T-helper 17 cell (primary cell): ENCODE measurements around the gene TMEM145. TPM values are rescaled to one million over a fixed set of nuclear protein-coding genes. Genes with fewer than 3 reads are reported as not detected.

Experiments used
- ATAC-seq: fragments of 150-1000 bp; cut with Tn5 transposase; 2 replicates; pipeline ENCODE4 v1.10.0; 2021; ENCODE audit warnings: mild to moderate bottlenecking, moderate library complexity
- DNase-seq, 3 donors: peaks; one replicate each; pipeline versions ENCODE4 v3.0.0 to v3.0.0-alpha.2; 2020 to 2021
- H3K9me3 ChIP-seq: one replicate; pipeline ENCODE4 v1.7.0; 2013; ENCODE audit warnings: low read length, mild to moderate bottlenecking; ENCODE audit not compliant: control insufficient read depth, poor library complexity, severe bottlenecking
- H3K27ac Mint-ChIP-seq: one replicate; pipeline ENCODE4 v1.8.0; 2022; ENCODE audit warnings: mild to moderate bottlenecking, moderate library complexity, mixed read lengths
- H3K27me3 Mint-ChIP-seq: one replicate; pipeline ENCODE4 v1.8.0; 2022; ENCODE audit warnings: mixed read lengths
- H3K36me3 Mint-ChIP-seq: one replicate; pipeline ENCODE4 v1.8.0; 2022; ENCODE audit warnings: low read depth, mixed read lengths
- H3K4me1 Mint-ChIP-seq: one replicate; pipeline ENCODE4 v1.8.0; 2022; ENCODE audit warnings: mild to moderate bottlenecking, mixed read lengths
- H3K4me3 Mint-ChIP-seq: one replicate; pipeline ENCODE4 v1.8.0; 2022; ENCODE audit warnings: mild to moderate bottlenecking, moderate library complexity, mixed read lengths
- total RNA-seq, 4 donors: library from RNA in 2 of 4; stranded (reverse) in 2 of 4; gene quantifications; one replicate each; pipeline ENCODE4 v1.2.3 and lab custom pipeline; 2022 to 2026

Gene TMEM145
- total RNA-seq, 2 donors from 2014 or later = not detected

DNA sequence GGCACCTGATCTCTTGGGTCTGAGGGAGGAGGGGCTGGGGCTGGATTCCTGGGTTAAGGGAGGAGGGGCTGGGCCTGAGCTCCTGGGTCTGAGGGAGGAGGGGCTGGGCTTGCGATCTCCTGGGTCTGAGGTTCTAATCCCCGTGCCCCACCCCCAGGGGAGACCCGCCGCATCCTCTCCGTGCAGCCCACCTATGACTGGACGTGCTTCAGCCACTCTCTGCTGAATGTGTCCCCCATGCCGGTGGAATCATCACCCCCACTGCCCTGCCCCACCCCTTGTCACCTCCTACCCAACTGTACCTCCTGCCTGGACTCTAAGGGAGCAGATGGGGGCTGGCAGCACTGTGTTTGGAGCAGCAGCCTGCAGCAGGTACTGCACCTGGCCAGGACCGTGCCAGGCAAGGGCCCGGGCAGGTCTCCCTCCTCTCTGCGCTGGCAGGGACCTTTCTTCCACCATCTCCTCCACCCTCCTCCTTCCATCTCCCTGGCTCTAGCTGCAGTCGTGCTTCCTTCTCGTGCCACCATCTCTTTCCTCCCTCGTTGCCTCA, 49.9 kb downstream of the TMEM145 start:
- DNase-seq (no peak), ATAC-seq (no peak)
- no peak overlapping the region for H3K4me3 Mint-ChIP-seq
- peaks cover 6% of the 10 kb centered on the region for H3K4me1 Mint-ChIP-seq
- H3K27me3 Mint-ChIP-seq = no peaks in the 10 kb centered on the region
- H3K36me3 Mint-ChIP-seq = peaks cover 4% of the 10 kb centered on the region
- no peak overlapping the region for H3K27ac Mint-ChIP-seq
- no peaks in the 10 kb centered on the region for H3K9me3 ChIP-seq

DNA sequence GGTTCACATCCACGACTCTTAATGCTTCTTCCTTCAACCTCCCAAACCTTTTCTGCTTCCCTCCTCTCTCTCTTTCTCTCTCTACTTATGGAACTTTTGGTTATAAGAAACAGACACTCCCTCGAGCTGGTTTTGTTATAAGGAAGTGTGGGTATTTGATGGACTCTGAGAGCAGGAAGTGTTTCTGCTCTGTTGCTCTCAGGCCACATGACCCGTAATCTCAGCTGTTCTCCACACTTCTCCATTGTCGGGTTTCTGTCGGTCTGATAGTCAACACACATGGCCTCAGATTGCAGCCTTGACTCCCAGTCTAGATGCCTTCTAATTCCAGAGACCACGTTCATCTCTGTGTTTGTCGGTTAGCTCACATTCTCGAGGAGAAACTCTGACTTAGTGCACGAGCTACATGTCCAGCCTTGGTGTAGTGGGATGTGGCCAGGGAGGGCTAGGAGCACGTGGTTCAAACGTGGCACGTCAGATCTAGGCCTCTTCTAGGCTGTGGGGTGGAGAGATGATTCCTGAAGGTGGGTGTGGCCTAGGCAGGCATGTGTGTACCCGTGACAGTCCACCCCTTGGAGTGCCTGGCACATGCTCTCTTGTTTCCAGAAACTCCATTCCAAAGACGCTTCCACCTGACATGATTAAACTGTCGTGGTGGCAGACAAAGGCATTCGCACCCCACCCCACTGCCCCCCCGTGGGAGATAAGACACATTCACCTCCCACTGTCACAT, 50.7 kb downstream of the TMEM145 start:
- Mint-ChIP-seq H3K27ac (no peak overlapping the region), H3K4me1 (peaks cover 6% of the 10 kb centered on the region), H3K36me3 (peaks cover 4% of the 10 kb centered on the region), H3K4me3 (no peak overlapping the region), H3K27me3 (no peaks in the 10 kb centered on the region)
- ATAC-seq = peak; percentile 45
- no peaks in the 10 kb centered on the region for H3K9me3 ChIP-seq
- no peak for DNase-seq

DNA sequence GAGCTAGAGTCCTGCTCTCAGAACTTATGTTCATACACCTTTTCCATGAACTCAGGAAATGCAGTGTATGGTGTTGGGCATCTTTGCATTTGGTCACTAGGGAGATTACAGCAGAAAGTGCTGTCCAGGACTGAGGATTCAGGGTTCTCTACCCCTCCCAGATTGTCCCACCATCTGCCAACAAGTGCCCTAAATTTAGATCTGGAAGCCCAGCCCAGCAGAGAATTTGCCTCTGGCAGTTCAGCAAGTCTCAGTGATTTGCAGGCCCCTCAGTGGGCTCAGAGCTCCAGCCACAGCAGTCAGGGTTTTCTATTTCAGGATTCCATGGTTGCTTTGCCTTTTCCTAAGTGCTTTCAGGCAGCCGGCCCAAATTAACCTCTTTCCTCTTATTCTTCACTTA, 53.6 kb downstream of the TMEM145 start:
- no peaks in the 10 kb centered on the region for H3K9me3 ChIP-seq
- no peak overlapping the region for H3K4me3 Mint-ChIP-seq
- peaks cover 2% of the 10 kb centered on the region for H3K4me1 Mint-ChIP-seq
- H3K36me3 Mint-ChIP-seq = peaks cover 4% of the 10 kb centered on the region
- DNase-seq (no peak), ATAC-seq (no peak)
- no peaks in the 10 kb centered on the region for H3K27me3 Mint-ChIP-seq
- H3K27ac Mint-ChIP-seq = no peak overlapping the region

GRCh38 chr19:42367929-42368328, 54.8 kb downstream of the TMEM145 start:
- Mint-ChIP-seq H3K27ac (no peak overlapping the region), H3K36me3 (peaks cover 4% of the 10 kb centered on the region), H3K4me1 (no peaks in the 10 kb centered on the region), H3K27me3 (no peaks in the 10 kb centered on the region), H3K4me3 (no peak overlapping the region)
- DNase-seq (no peak), ATAC-seq (no peak)
- no peaks in the 10 kb centered on the region for H3K9me3 ChIP-seq

DNA sequence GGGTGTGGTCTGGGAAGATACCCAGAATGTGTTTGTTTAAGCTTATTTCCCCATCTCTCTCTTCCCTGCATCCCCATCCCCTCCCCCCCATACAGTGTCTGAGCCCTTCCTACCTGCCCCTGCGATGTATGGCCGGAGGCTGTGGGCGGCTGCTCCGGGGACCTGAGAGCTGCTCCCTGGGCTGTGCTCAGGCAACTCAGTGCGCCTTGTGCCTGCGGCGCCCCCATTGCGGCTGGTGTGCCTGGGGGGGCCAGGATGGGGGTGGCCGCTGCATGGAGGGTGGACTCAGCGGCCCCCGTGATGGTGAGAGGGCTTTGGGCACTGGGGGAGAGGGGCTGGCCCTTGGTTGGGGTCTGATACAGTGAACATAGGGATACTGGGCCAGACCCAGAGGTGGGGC, 55.3 kb downstream of the TMEM145 start:
- no peak for ATAC-seq

GRCh38 chr19:42368765-42369164, 55.7 kb downstream of the TMEM145 start:
- no peak overlapping the region for H3K27ac Mint-ChIP-seq
- no peaks in the 10 kb centered on the region for H3K27me3 Mint-ChIP-seq
- H3K36me3 Mint-ChIP-seq = peaks cover 2% of the 10 kb centered on the region

More for the DNA sequence above, 55.3 kb downstream of the TMEM145 start:
- no peak for DNase-seq
- no peaks in the 10 kb centered on the region for H3K9me3 ChIP-seq
- H3K27ac Mint-ChIP-seq = no peak overlapping the region
- no peaks in the 10 kb centered on the region for H3K4me1 Mint-ChIP-seq
- no peak overlapping the region for H3K4me3 Mint-ChIP-seq
- peaks cover 2% of the 10 kb centered on the region for H3K36me3 Mint-ChIP-seq
- no peaks in the 10 kb centered on the region for H3K27me3 Mint-ChIP-seq

DNA sequence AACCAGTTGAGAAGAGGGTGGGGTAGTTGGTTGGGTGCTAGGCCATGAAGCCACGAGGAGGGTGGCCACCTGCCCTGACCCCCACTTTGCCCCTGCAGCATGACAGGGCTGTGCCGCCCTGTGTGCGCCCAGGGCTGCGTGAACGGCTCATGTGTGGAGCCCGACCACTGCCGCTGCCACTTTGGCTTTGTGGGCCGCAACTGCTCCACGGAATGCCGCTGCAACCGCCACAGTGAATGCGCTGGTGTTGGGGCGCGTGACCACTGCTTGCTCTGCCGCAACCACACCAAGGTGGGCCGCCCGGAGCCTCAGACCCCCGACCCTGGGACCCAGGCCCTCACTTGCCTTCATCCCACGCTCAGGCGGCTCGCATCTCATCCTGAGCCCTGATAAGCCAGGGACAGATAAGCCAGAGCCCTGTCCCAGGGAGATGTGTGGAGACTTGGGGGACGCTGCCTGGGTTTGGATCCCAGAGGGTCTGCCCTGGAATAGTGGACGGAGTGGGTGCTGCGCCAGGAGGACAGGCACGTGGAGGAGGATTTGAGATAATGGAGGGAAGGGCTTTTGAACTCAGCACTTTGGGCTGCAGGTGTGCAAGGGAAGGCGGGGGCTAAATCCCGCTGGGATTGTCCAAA, 56.4 kb downstream of the TMEM145 start:
- Mint-ChIP-seq H3K4me1 (no peaks in the 10 kb centered on the region), H3K27me3 (no peaks in the 10 kb centered on the region), H3K27ac (no peak overlapping the region), H3K4me3 (no peak overlapping the region), H3K36me3 (peaks cover 4% of the 10 kb centered on the region)
- DNase-seq (no peak), ATAC-seq (no peak)
- no peaks in the 10 kb centered on the region for H3K9me3 ChIP-seq

More at GRCh38 chr19:42368765-42369164, 55.7 kb downstream of the TMEM145 start:
- no peaks in the 10 kb centered on the region for H3K9me3 ChIP-seq
- H3K4me1 Mint-ChIP-seq = no peaks in the 10 kb centered on the region
- no peak for ATAC-seq
- no peak for DNase-seq
- no peak overlapping the region for H3K4me3 Mint-ChIP-seq

DNA sequence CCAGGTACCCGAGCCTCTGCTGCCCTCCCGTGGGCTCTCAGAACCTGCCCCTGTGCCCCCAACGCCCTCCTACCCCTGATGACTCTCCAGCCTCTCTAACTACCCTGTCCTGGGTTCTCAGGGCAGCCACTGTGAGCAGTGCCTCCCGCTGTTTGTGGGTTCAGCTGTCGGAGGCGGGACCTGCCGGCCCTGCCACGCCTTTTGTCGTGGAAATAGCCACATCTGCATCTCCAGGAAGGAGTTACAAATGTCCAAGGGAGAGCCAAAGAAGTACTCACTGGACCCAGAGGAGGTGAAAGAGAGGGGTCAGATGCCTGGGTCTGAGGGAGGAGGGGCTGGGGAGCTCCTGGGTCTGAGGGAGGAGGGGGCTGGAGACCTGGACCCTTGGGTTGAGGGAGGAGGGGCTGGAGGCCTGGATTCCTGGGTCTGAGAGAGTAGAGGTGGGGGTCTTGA, 57.0 kb downstream of the TMEM145 start:
- Mint-ChIP-seq H3K4me3 (no peak overlapping the region), H3K27ac (no peak overlapping the region), H3K4me1 (no peaks in the 10 kb centered on the region), H3K36me3 (peaks cover 4% of the 10 kb centered on the region), H3K27me3 (no peaks in the 10 kb centered on the region)
- H3K9me3 ChIP-seq = no peaks in the 10 kb centered on the region
- DNase-seq (no peak), ATAC-seq (no peak)

GRCh38 chr19:42370626-42371175, 57.6 kb downstream of the TMEM145 start:
- Mint-ChIP-seq H3K36me3 (peaks cover 4% of the 10 kb centered on the region), H3K27me3 (no peaks in the 10 kb centered on the region), H3K4me1 (no peaks in the 10 kb centered on the region), H3K27ac (no peak overlapping the region), H3K4me3 (no peak overlapping the region)
- H3K9me3 ChIP-seq = no peaks in the 10 kb centered on the region
- DNase-seq (no peak), ATAC-seq (no peak)

Other genes starting within 250 kb of the TMEM145 start
- gene GRIK5, start 243.1 kb upstream of the TMEM145 start, total RNA-seq = under 1 TPM; 0.42 to 0.55 TPM
- 10 to 100 TPM; 23.1 to 23.6 TPM for gene ZNF574, start 237.1 kb upstream of the TMEM145 start, total RNA-seq
- 10 to 100 TPM; 24.5 to 42.7 TPM for gene POU2F2, start 180.9 kb upstream of the TMEM145 start, total RNA-seq
- gene DEDD2, start 95.6 kb upstream of the TMEM145 start, total RNA-seq = 10 to 100 TPM; 72.1 to 89.9 TPM
- gene ZNF526, start 93.0 kb upstream of the TMEM145 start, total RNA-seq = 1 to 10 TPM; 6.7 to 7.5 TPM
- 10 to 100 TPM; 27.7 to 28.1 TPM for gene GSK3A, start 70.7 kb upstream of the TMEM145 start, total RNA-seq
- 10 to 100 TPM; 75.8 to 82.1 TPM for gene ERF, start 58.2 kb upstream of the TMEM145 start, total RNA-seq
- gene CIC, start 44.1 kb upstream of the TMEM145 start, total RNA-seq = 100 to 1,000 TPM; 112 to 125 TPM
- gene PRR19, start 11.2 kb upstream of the TMEM145 start, total RNA-seq = under 1 TPM in 1 of 2 donors, not detected in 1; 0.50 TPM
- gene PAFAH1B3, start 10.7 kb upstream of the TMEM145 start, total RNA-seq = 10 to 100 TPM; 16.0 to 17.7 TPM
- 1 to 10 TPM; 4.6 to 6.1 TPM for gene MEGF8, start 12.3 kb downstream of the TMEM145 start, total RNA-seq
- gene CNFN, start 77.0 kb downstream of the TMEM145 start, total RNA-seq = not detected
- 10 to 100 TPM; 14.5 to 16.9 TPM for gene LIPE, start 114.1 kb downstream of the TMEM145 start, total RNA-seq
- not detected for gene CXCL17, start 129.6 kb downstream of the TMEM145 start, total RNA-seq
- 10 to 100 TPM in 1 of 2 donors, 1 to 10 TPM in 1; 5.6 to 10.0 TPM for gene CEACAM1, start 215.2 kb downstream of the TMEM145 start, total RNA-seq